Epithelial cell of proximal tubule (primary cell): ENCODE results near the gene MESD. TPM values are rescaled to one million over a fixed set of nuclear protein-coding genes. Genes with fewer than 3 reads are reported as not detected.

Experiments used
- DNase-seq: peaks from one replicate; pipeline ENCODE4 v3.0.0-alpha.2; 2011; ENCODE audit warnings: low read depth
- H3K4me3 ChIP-seq: 2 replicates; pipeline ENCODE4 v1.5.1; 2011; ENCODE audit warnings: low read depth, mild to moderate bottlenecking, low read length
- CTCF ChIP-seq: conservative IDR thresholded peaks from 2 replicates; pipeline ENCODE4 v1.5.1; 2012; ENCODE audit warnings: low read depth, mild to moderate bottlenecking, low read length
- total RNA-seq: library from RNA; depleted of rRNA; stranded (reverse); fragments of >200 nt; gene quantifications from 2 replicates; pipeline ENCODE4 v1.2.3, GENCODE V29; 2015

Gene MESD
- total RNA-seq, 1 donor from 2014 or later, result 27.0 TPM

GRCh38 chr15:80984856-80985255 lies 4.8 kb downstream of the MESD start:
- no peak for DNase-seq
- H3K4me3 ChIP-seq, result no peak overlapping the region
- TF ChIP-seq CTCF, result no peak

GRCh38 chr15:80982839-80983238 lies 6.8 kb downstream of the MESD start:
- TF ChIP-seq CTCF, result no peak
- no peak for DNase-seq
- H3K4me3 ChIP-seq, result no peak overlapping the region

- TF ChIP-seq CTCF, result peak; percentile 19
- H3K4me3 ChIP-seq, result no peak overlapping the region
- DNase-seq, result no peak
Observed at GRCh38 chr15:80982205-80982604, 7.4 kb downstream of the MESD start.

- TF ChIP-seq CTCF, result no peak
- no peak overlapping the region for H3K4me3 ChIP-seq
- DNase-seq, result no peak
Observed at GRCh38 chr15:80979538-80980200, 9.9 kb downstream of the MESD start.

GRCh38 chr15:80978685-80979329 lies 10.8 kb downstream of the MESD start:
- no peak overlapping the region for H3K4me3 ChIP-seq
- no peak for TF ChIP-seq CTCF
- DNase-seq, result no peak

- peak; percentile 50 for TF ChIP-seq CTCF
- no peak for DNase-seq
Observed at GRCh38 chr15:80977627-80978036, 12.0 kb downstream of the MESD start.

GRCh38 chr15:80976851-80977250 lies 12.8 kb downstream of the MESD start:
- no peak for TF ChIP-seq CTCF
- DNase-seq, result no peak

More at GRCh38 chr15:80977627-80978036, 12.0 kb downstream of the MESD start:
- no peak overlapping the region for H3K4me3 ChIP-seq

More at GRCh38 chr15:80976851-80977250, 12.8 kb downstream of the MESD start:
- H3K4me3 ChIP-seq, result no peak overlapping the region
